GM23248 (cell line): ENCODE results near the gene CACNA2D1.

Experiments
- EZH2 ChIP-seq: fragments of 200-600 bp; sonication (generic); IDR thresholded peaks from 2 replicates; pipeline ENCODE4 v1.6.1; 2018; ENCODE audit warnings: antibody characterized with exemption, mild to moderate bottlenecking; ENCODE audit not compliant: insufficient read depth, poor library complexity, severe bottlenecking
- EZH2phosphoT487 ChIP-seq: fragments of 200-600 bp; sonication (generic); IDR thresholded peaks from 2 replicates; pipeline ENCODE4 v1.6.1; 2018; ENCODE audit warnings: antibody characterized with exemption, moderate library complexity, mild to moderate bottlenecking, low read depth; ENCODE audit not compliant: insufficient read depth

GRCh38 chr7:82313269-82313668 is 130.3 kb downstream of the CACNA2D1 start:
- TF ChIP-seq EZH2 (no peak), EZH2phosphoT487 (no peak)
